PC-3 (cell line): ENCODE measurements around the gene SLC12A2. TPM values are rescaled to one million over a fixed set of nuclear protein-coding genes. Genes with fewer than 3 reads are reported as not detected.
A peak's percentile ranks its signal among the peaks of the same experiment; 100 is the strongest.

Experiments used
- ATAC-seq: fragments of 200-7000 bp; cut with Tn5 transposase; 2 replicates; pipeline ENCODE4 v1.9.1; 2020; ENCODE audit warnings: mild to moderate bottlenecking, moderate library complexity
- BruUV-seq: library from RNA; stranded (reverse); fragments of 400-500 nt; replicated peaks from 2 replicates; lab custom pipeline; 2021; lab: Mats Ljungman, UMichigan
- CTCF ChIA-PET: fragments of 300-600 bp; sonication (Branson Sonifier 250); formaldehyde crosslinking; loops from one replicate; lab custom pipeline; 2022; ENCODE audit warnings: antibody characterized with exemption; lab: Charles Lee
- POLR2A ChIA-PET: fragments of 300-600 bp; sonication (Branson Sonifier 250); formaldehyde crosslinking; loops from one replicate; lab custom pipeline; 2022; ENCODE audit warnings: antibody characterized with exemption; ENCODE audit not compliant: unreplicated experiment; lab: Charles Lee
- DNase-seq: peaks from one replicate; pipeline ENCODE4 v3.0.0-alpha.2; 2015
- H2AFZ ChIP-seq: fragments of 300-600 bp; sonication (generic); 2 replicates; pipeline ENCODE4 v1.6.0; 2016; ENCODE audit warnings: antibody characterized with exemption, low read length
- H3F3A ChIP-seq: fragments of 300-600 bp; sonication (generic); one replicate; pipeline ENCODE4 v1.6.0; 2017; ENCODE audit warnings: antibody characterized with exemption, low read length, control low read depth, mild to moderate bottlenecking; ENCODE audit not compliant: unreplicated experiment
- H3K27ac ChIP-seq: fragments of 300-600 bp; sonication (generic); 2 replicates; pipeline ENCODE4 v1.5.1; 2016; ENCODE audit warnings: mild to moderate bottlenecking, low read length
- H3K27me3 ChIP-seq: fragments of 300-600 bp; sonication (generic); 2 replicates; pipeline ENCODE4 v1.6.1; 2016; ENCODE audit warnings: low read length, mixed read lengths
- H3K36me3 ChIP-seq: fragments of 300-600 bp; sonication (generic); 2 replicates; pipeline ENCODE4 v1.6.1; 2016; ENCODE audit warnings: low read depth, mixed run types, low read length, mixed read lengths
- H3K4me1 ChIP-seq: fragments of 300-600 bp; sonication (generic); 2 replicates; pipeline ENCODE4 v1.5.1; 2016; ENCODE audit warnings: low read length; ENCODE audit not compliant: insufficient read depth
- H3K4me2 ChIP-seq: fragments of 300-600 bp; sonication (generic); 2 replicates; pipeline ENCODE4 v1.6.0; 2016; ENCODE audit warnings: low read length
- H3K4me3 ChIP-seq: fragments of 300-600 bp; sonication (generic); 2 replicates; pipeline ENCODE4 v1.5.1; 2016; ENCODE audit warnings: mild to moderate bottlenecking, low read length, mixed read lengths
- H3K79me2 ChIP-seq: fragments of 300-600 bp; sonication (generic); 2 replicates; pipeline ENCODE4 v1.6.1; 2017; ENCODE audit warnings: low read length, mixed read lengths
- H3K9ac ChIP-seq: fragments of 300-600 bp; sonication (generic); 2 replicates; pipeline ENCODE4 v1.6.0; 2016; ENCODE audit warnings: mild to moderate bottlenecking, low read length
- H3K9me2 ChIP-seq: fragments of 300-600 bp; sonication (generic); replicated peaks from 2 replicates; pipeline ENCODE4 v1.6.1; 2016; ENCODE audit warnings: mixed run types, low read length, mixed read lengths
- H3K9me3 ChIP-seq: fragments of 300-600 bp; sonication (generic); 2 replicates; pipeline ENCODE4 v1.6.1; 2016; ENCODE audit warnings: low read length, mixed read lengths
- H4K20me1 ChIP-seq: fragments of 300-600 bp; sonication (generic); 2 replicates; pipeline ENCODE4 v1.6.1; 2016; ENCODE audit warnings: low read length, mixed read lengths
- CTCF ChIP-seq: fragments of 300-600 bp; sonication (generic); conservative IDR thresholded peaks from 2 replicates; pipeline ENCODE4 v1.5.1; 2017; ENCODE audit warnings: antibody characterized with exemption, low read depth, mild to moderate bottlenecking, low read length
- EZH2 ChIP-seq: fragments of 300-600 bp; sonication (generic); IDR thresholded peaks from one replicate; pipeline ENCODE4 v1.6.1; 2017; ENCODE audit warnings: antibody characterized with exemption, mild to moderate bottlenecking, low read length; ENCODE audit not compliant: unreplicated experiment
- EZH2phosphoT487 ChIP-seq: fragments of 300-600 bp; sonication (generic); IDR thresholded peaks from 2 replicates; pipeline ENCODE4 v1.6.1; 2018; ENCODE audit warnings: mild to moderate bottlenecking, antibody characterized with exemption, low read length, borderline replicate concordance
- intact Hi-C: fragments of 100-400 bp; cut with micrococcal nuclease; formaldehyde crosslinking; loops from 2 replicates; pipeline ENCODE4 v1.9.0; 2023
- total RNA-seq: library from RNA; depleted of rRNA; stranded (reverse); fragments of >200 nt; gene quantifications from 2 replicates; pipeline ENCODE4 v1.2.3, GENCODE V29; 2014

The SLC12A2 gene
- total RNA-seq, 1 experiment from 2014 or later, result 33.9 TPM

- H2AFZ ChIP-seq, result no peak overlapping the region
- H3K36me3 ChIP-seq, result no peaks in the 10 kb centered on the region
- DNase-seq (peak; percentile 90), ATAC-seq (peak; percentile 81)
- TF ChIP-seq EZH2 (no peak), CTCF (no peak), EZH2phosphoT487 (no peak)
- no peaks in the 10 kb centered on the region for H3F3A ChIP-seq
- ChIA-PET POLR2A (interaction anchor here (0.7 kb wide), 1 partner anchor 1173 kb away, joined by 3 read pairs; no protein-coding TSS in a partner anchor), CTCF (interaction anchor here (0.7 kb wide), 1 partner anchor 323 kb away, joined by 3 read pairs; no protein-coding TSS in a partner anchor)
- no peak overlapping the region for H3K4me3 ChIP-seq
- H3K27ac ChIP-seq, result peak overlapping the region; percentile 86
- intact Hi-C loops, result loop anchor here (1.0 kb wide), 3 partner anchors 115 to 242 kb away; no protein-coding TSS in a partner anchor
- peak overlapping the region; percentile 65 for H3K4me2 ChIP-seq
- H3K9me2 ChIP-seq, result no peaks in the 10 kb centered on the region
- no peaks in the 10 kb centered on the region for H3K9me3 ChIP-seq
- no peaks in the 10 kb centered on the region for H4K20me1 ChIP-seq
- BruUV-seq, result no TSS peak
- H3K4me1 ChIP-seq, result peaks cover 33% of the 10 kb centered on the region
- H3K9ac ChIP-seq, result peak overlapping the region; percentile 31; the same call in 1 of the 2 replicates
- H3K27me3 ChIP-seq, result no peaks in the 10 kb centered on the region
- no peaks in the 10 kb centered on the region for H3K79me2 ChIP-seq
Measured at GRCh38 chr5:128199104-128199503, 115.5 kb downstream of the SLC12A2 start.

- Histone ChIP-seq H3K27me3 (no peaks in the 10 kb centered on the region), H3K79me2 (no peaks in the 10 kb centered on the region), H3K9me3 (no peaks in the 10 kb centered on the region), H2AFZ (no peak overlapping the region), H3K9me2 (no peaks in the 10 kb centered on the region), H4K20me1 (no peaks in the 10 kb centered on the region), H3K9ac (peak overlapping the region; percentile 31; the same call in 1 of the 2 replicates), H3K36me3 (no peaks in the 10 kb centered on the region), H3K4me3 (no peak overlapping the region), H3K27ac (peak overlapping the region; percentile 86), H3K4me1 (peaks cover 33% of the 10 kb centered on the region), H3F3A (no peaks in the 10 kb centered on the region), H3K4me2 (peak overlapping the region; percentile 65)
- TF ChIP-seq CTCF (no peak), EZH2phosphoT487 (no peak), EZH2 (no peak)
- intact Hi-C loops, result loop anchor here (1.0 to 2.0 kb wide), 7 partner anchors 115 to 635 kb away; no protein-coding TSS in a partner anchor
- BruUV-seq, result no TSS peak
- DNase-seq, result peak; percentile 62
- POLR2A ChIA-PET, result no interaction called here
- ATAC-seq, result no peak
- CTCF ChIA-PET, result no interaction called here
Measured at GRCh38 chr5:128199611-128200010, 116.0 kb downstream of the SLC12A2 start.
